Left cardiac atrium (tissue), 4 donors: ENCODE results near the gene PXMP4. TPM values are rescaled to one million over a fixed set of nuclear protein-coding genes. Genes with fewer than 3 reads are reported as not detected.
A peak's percentile ranks its signal among the peaks of the same experiment; 100 is the strongest.
"Not testable (repeated sequence)": the region's sequence is repeated elsewhere in the genome, so short reads cannot be mapped to it uniquely, and the experiment has no call there.

ENCODE experiments used
- ATAC-seq, 2 donors: fragments of 200-7000 bp; cut with Tn5 transposase; one replicate each; pipeline ENCODE4 v1.9.1; 2020; ENCODE audit warnings: mild to moderate bottlenecking in 2 of 2, moderate library complexity in 2 of 2
- DNase-seq: peaks from one replicate; pipeline ENCODE4 v3.0.0-alpha.2; 2020
- intact Hi-C, 2 donors: fragments of 100-400 bp; cut with DNase I; formaldehyde crosslinking; loops; one replicate each; pipeline versions ENCODE4 v1.14.1 to v1.15.1; 2022 to 2023
- total RNA-seq, 2 donors: library from RNA; stranded (reverse); fragmentation: NEBNext Ultra II Directional; extraction: Animal tissue kit (Norgen Biotek cat#: 25700); gene quantifications; one replicate each; pipeline ENCODE4 v1.2.1, GENCODE V29; 2021
- donor health status: DM: no; HTN: yes; CAD: no.
- donor health status: DM: no; HTN: yes; CAD: no; lungs with severe emphysema.
- donor health status: DM: yes; HTN: yes; CAD: no.
- donor health status: Dilated cardiomyopathy.

Gene PXMP4
- total RNA-seq, 2 donors from 2014 or later, result 6.7 to 12.6 TPM

DNA sequence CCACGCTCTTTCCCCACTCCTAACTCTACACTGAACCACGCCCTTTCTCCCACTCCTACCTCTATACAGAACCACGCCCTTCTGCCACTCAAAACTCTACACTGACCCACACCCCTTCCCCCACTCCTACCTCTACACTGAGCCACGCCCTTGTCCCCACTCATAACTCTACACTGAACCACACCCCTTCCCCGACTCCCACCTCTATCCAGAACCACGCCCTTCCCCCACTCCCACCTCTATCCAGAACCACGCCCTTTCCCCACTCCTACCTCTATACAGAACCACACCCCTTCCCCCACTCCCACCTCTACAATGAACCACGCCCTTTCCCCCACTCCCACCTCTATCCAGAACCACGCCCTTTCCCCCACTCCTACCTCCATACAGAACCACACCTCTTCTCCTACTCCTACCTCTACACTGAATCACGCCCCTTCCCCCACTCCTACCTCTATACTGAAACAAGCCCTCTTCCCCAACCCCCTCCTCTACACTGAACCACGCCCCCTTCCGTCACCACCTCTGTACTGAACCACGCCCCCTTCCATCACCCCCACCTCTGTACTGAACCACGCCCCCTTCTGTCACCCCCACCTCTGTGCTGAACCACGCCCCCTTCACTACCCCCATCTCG, 10.1 kb downstream of the PXMP4 start:
- intact Hi-C loops, result no loop called here
- DNase-seq (no peak), ATAC-seq (no peak)

DNA sequence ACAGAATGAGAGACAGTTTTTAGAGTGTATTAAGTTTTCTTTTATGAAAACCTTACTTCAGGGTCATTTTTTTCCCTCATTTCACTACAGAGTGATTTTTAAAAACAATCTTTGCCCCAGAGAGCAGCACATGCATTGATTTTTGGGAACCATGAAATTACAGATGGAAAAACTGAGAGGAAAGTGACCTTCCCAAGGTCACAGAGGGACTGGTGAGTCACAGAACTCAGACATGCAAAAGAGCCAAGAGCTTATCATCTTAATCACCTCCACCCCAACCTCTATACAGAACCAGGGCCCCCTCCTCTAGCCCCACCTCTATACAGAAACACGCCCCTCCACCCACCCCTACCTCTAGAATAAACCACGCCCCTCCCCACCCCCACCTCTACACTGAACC, 10.7 kb downstream of the PXMP4 start:
- no peak for DNase-seq
- peak in 1 of 2 donors; percentile 29 for ATAC-seq
- intact Hi-C loops, result no loop called here

GRCh38 chr20:33707668-33708067, 12.4 kb downstream of the PXMP4 start:
- no peak for DNase-seq
- intact Hi-C loops, result no loop called here
- no peak for ATAC-seq

DNA sequence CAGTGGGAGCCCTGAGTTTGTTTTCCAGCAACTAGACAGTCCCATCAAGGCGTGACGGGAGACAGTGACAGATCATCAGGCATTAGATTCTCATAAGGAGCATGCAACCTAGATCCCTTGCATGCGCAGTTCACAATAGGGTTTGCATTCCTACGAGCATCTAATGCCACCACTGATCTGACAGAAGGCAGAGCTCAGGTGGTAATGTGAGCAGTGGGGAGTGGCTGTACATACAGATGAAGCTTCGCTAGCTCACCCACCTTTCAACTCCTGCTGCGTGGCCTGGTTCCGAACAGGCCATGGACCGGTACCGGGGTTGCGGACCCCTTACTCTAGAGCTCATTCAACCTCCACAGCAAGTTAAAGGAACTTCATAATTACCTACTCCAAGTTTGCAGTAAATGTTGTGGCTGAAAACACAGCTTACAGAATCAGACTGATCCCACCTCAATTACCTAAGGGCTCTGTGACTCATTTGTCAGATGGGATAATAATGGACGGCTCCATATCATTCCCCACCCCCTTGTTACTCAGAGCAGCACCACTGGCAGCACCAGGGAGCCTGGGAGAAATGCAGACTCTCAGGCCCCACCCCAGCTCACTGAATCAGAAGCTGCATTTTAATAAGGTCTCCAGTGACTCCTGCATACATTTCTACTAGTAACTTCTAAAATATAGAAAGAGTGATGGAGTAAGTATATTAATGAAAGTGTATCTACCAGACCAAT, 15.7 kb downstream of the PXMP4 start:
- DNase-seq, result no peak
- ATAC-seq, result no peak
- intact Hi-C loops, result no loop called here

DNA sequence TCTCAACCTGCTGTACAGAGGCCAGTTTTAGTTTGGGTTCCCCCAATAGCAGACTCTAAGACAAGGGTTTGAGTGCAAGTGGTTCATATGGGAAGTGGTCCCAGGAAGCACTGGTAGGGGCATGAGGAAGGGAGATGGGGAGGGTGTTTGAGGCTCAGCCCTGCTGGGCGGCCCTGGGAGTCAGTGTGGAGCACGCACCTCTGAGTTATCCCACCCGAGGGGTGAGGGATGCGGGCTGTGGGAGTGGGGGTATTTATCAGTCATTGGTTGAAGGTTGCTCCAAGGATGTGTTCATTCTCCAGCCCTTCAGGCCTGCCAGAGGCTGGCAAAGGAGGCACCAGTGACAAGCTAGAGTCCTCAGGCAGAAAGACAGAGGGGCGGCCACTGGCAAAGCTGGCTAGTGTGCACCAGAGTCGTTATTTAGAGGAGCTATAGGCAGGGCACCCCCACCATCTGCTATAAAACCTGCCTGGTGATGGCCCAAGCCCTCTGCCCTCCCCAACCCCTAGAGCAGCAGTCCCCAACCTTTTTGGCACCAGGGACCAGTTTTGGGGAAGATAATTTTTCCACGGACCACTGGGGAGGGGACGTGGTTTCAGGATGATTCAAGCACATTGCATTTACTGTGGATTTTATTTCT, 16.5 kb downstream of the PXMP4 start:
- intact Hi-C loops, result no loop called here
- ATAC-seq (no peak), DNase-seq (no peak)

- ATAC-seq, result peak; percentile 73 to 75
- DNase-seq, result peak; percentile 34
- intact Hi-C loops, result no loop called here
Observed at GRCh38 chr20:33702861-33703260, 17.2 kb downstream of the PXMP4 start.

GRCh38 chr20:33701629-33702450, 18.3 kb downstream of the PXMP4 start:
- no peak for ATAC-seq
- DNase-seq, result no peak
- intact Hi-C loops, result no loop called here

GRCh38 chr20:33700696-33701441, 19.2 kb downstream of the PXMP4 start:
- intact Hi-C loops, DNase-seq, ATAC-seq: not testable (repeated sequence)

GRCh38 chr20:33698966-33699365, 21.1 kb downstream of the PXMP4 start:
- not testable (repeated sequence) for DNase-seq, ATAC-seq

GRCh38 chr20:33697129-33697528, 23.0 kb downstream of the PXMP4 start:
- intact Hi-C loops, result no loop called here
- DNase-seq, result no peak

More at GRCh38 chr20:33698966-33699365, 21.1 kb downstream of the PXMP4 start:
- intact Hi-C loops, result not testable (repeated sequence)

DNA sequence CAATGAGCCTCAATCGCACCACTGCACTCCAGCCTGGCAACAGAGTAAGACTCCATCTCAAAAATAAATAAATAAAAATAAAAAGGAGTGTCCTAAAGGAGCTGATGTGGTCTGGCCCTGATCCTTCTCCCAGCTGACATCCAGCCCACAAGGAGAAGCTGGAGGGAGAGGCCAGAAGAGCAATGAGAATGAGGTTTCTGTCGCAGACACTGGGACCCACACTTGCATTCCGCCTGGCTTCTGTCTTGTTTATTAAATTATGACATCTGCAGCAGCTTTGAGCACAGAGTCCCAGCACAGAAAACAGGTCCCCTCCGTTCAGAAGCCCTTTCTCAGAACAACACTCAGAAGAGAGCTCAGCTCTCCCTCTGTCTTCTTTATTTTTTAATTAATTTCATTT, 23.7 kb downstream of the PXMP4 start:
- no peak for ATAC-seq
- intact Hi-C loops, result no loop called here
- DNase-seq, result no peak

More at GRCh38 chr20:33697129-33697528, 23.0 kb downstream of the PXMP4 start:
- peak; percentile 65 to 73 for ATAC-seq

DNA sequence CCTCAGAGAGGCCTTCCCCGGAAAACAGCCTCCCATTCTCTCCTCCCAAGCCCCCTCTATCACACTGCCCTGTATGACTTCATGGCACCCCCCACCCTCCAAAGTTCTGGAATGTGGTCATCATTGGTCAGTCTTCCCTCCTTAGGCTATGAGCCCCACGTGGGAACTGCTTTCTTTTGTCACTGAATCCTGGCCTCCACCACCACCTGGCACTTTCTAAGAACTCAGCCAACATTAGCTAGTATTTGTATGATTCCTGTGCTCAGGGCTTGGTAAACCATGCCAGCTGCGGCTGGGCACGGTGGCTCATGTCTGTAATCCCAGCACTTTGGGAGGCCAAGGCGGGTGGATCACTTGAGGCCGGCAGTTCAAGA, 25.5 kb downstream of the PXMP4 start:
- DNase-seq (no peak), ATAC-seq (no peak)
- intact Hi-C loops, result no loop called here

GRCh38 chr20:33693741-33694638, 26.1 kb downstream of the PXMP4 start:
- intact Hi-C loops, result no loop called here
- peak; percentile 61 for DNase-seq
- ATAC-seq, result peak; percentile 70 to 71

DNA sequence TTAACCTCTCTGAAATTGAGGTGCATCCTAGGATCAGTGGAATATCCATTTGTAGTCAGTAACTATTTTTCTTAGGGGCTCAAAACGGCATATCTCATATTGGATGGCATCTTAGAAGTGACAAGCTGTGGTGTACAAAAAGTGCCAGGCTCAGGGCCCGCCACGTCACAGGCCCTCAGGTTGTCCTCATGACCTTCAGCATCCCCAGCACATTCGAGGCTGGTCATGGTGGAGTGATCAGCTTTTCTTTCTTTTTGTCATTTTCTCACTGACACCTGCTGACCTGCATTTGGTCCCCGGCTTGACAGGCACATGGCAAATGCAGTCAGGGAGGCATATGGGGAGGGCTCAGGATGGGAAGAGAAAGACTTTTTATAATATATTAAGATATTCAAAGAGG, 26.8 kb downstream of the PXMP4 start:
- intact Hi-C loops, result no loop called here
- DNase-seq, result no peak
- no peak for ATAC-seq

DNA sequence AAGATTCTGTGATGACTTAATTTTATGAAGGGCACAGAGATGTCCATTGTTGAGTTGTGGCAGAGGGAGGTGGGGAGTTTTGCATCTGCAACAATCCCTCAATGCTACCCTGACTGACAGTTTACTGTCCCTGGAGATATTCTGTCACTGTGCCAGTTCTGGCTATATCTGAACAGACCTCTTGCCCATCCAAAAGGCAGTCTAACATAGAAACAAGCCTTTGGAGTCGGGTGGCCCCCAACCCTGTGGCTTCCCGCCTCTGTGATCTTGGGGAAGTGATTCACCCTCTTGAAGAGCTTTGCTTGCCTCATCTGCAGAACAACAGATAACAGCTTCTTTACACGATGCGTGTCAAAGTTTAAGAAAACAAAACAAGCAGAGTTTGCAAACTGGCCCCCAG, 30.1 kb downstream of the PXMP4 start:
- no peak for DNase-seq
- intact Hi-C loops, result loop anchor here in 1 of 2 donors (5.0 kb wide), 1 partner anchor 42 kb away; the partner anchor contains the start of gene ZNF341
- peak in 1 of 2 donors; percentile 9 for ATAC-seq

GRCh38 chr20:33689493-33689892, 30.6 kb downstream of the PXMP4 start:
- intact Hi-C loops, result loop anchor here in 1 of 2 donors (5.0 kb wide), 1 partner anchor 43 kb away; the partner anchor contains the start of gene ZNF341
- no peak for DNase-seq
- ATAC-seq, result no peak

GRCh38 chr20:33688938-33689424, 31.1 kb downstream of the PXMP4 start:
- DNase-seq, result no peak
- intact Hi-C loops, result loop anchor here in 1 of 2 donors (5.0 kb wide), 1 partner anchor 43 kb away; the partner anchor contains the start of gene ZNF341
- peak in 1 of 2 donors; percentile 1 for ATAC-seq
